Measurements from ENCODE around the gene TEX2. TPM values are rescaled to one million over a fixed set of nuclear protein-coding genes. Genes with fewer than 3 reads are reported as not detected.
A peak's percentile ranks its signal among the peaks of the same experiment; 100 is the strongest.
"Not testable (repeated sequence)": the region's sequence is repeated elsewhere in the genome, so short reads cannot be mapped to it uniquely, and the experiment has no call there.

TEX2 gene
- total and polyA plus RNA-seq, 2 experiments from 2014 or later, result 7.5 to 17.7 TPM

- not testable (repeated sequence) for H3K36me3 ChIP-seq (ENCODE audit: insufficient read depth); H3K9me3 Mint-ChIP-seq; H3K79me2 ChIP-seq (replicated peaks; ENCODE audit: insufficient read depth); H3K4me3 Mint-ChIP-seq; DNase-seq (ENCODE audit: low spot score); H3K27ac Mint-ChIP-seq; H3K4me1 Mint-ChIP-seq; H3K4me2 ChIP-seq; H3K9me2 ChIP-seq (ENCODE audit: insufficient read depth); H3K27ac ChIP-seq (ENCODE audit: low read depth); ATAC-seq; H3K27me3 ChIP-seq (ENCODE audit: insufficient read depth); H3K27me3 Mint-ChIP-seq (ENCODE audit: insufficient read depth, low read depth, poor library complexity); H3K4me3 ChIP-seq; H3K4me1 ChIP-seq (ENCODE audit: insufficient read depth); H4K20me1 ChIP-seq (replicated peaks; ENCODE audit: insufficient read depth); H3K36me3 Mint-ChIP-seq (ENCODE audit: low read depth); H2AFZ ChIP-seq; H3F3A ChIP-seq (replicated peaks; ENCODE audit: low read depth)
- 0 out of 4 replicates have a peak, but pooled peaks of 1 of the 2 experiments have one; percentile 2 for TF ChIP-seq CTCF (conservative IDR thresholded peaks at IDR 0.05; ENCODE audit: low read depth in 2 of 2)
Measured at GRCh38 chr17:64120972-64121786, 141.9 kb downstream of the TEX2 start.

- H3K4me1 Mint-ChIP-seq, result 0 out of 3 replicates have a peak, but pooled peaks cover 2% of the 10 kb centered on the region
- H3F3A ChIP-seq (replicated peaks; ENCODE audit: low read depth), result no peaks in the 10 kb centered on the region
- ATAC-seq (no peak), DNase-seq (ENCODE audit: low spot score) (no peak)
- H3K79me2 ChIP-seq (replicated peaks; ENCODE audit: insufficient read depth), result no peaks in the 10 kb centered on the region
- H3K9me2 ChIP-seq (ENCODE audit: insufficient read depth), result peaks cover 5% of the 10 kb centered on the region; the same call in 1 of the 2 replicates
- no peak overlapping the region for H3K27ac ChIP-seq (ENCODE audit: low read depth)
- no peak overlapping the region for H3K4me3 Mint-ChIP-seq
- H3K27me3 ChIP-seq (ENCODE audit: insufficient read depth), result no peaks in the 10 kb centered on the region
- H3K9me3 Mint-ChIP-seq, result no peaks in the 10 kb centered on the region
- H3K36me3 Mint-ChIP-seq (ENCODE audit: low read depth), result no peaks in the 10 kb centered on the region
- H2AFZ ChIP-seq, result no peak overlapping the region
- no peak overlapping the region for H3K4me2 ChIP-seq
- H3K4me1 ChIP-seq (ENCODE audit: insufficient read depth), result no peaks in the 10 kb centered on the region
- no peak overlapping the region for H3K4me3 ChIP-seq
- H4K20me1 ChIP-seq (replicated peaks; ENCODE audit: insufficient read depth), result no peaks in the 10 kb centered on the region
- H3K27me3 Mint-ChIP-seq (ENCODE audit: insufficient read depth, low read depth, poor library complexity), result peaks cover 2% of the 10 kb centered on the region
- H3K36me3 ChIP-seq (ENCODE audit: insufficient read depth), result no peaks in the 10 kb centered on the region
- no peak overlapping the region for H3K27ac Mint-ChIP-seq
- no peak for TF ChIP-seq STAT1 (IDR thresholded peaks at IDR 0.05; ENCODE audit: unreplicated experiment)
- no peak for TF ChIP-seq EZH2phosphoT487 (IDR thresholded peaks at IDR 0.05; ENCODE audit: unreplicated experiment)
- TF ChIP-seq ZNF331 (CRISPR knock-in tag; IDR thresholded peaks at IDR 0.05; ENCODE audit: low read depth), result no peak
- no peak for TF ChIP-seq CTCF (conservative IDR thresholded peaks at IDR 0.05; ENCODE audit: low read depth in 2 of 2)
- TF ChIP-seq CREB1 (CRISPR knock-in tag; IDR thresholded peaks at IDR 0.05; ENCODE audit: low read depth), result no peak
- TF ChIP-seq NANOG (IDR thresholded peaks at IDR 0.05; ENCODE audit: borderline replicate concordance), result no peak
- TF ChIP-seq ZNF462 (CRISPR knock-in tag; IDR thresholded peaks at IDR 0.05), result no peak
Measured at GRCh38 chr17:64120159-64120810, 142.8 kb downstream of the TEX2 start.
